Adrenal gland (tissue), 5 donors: ENCODE results near the gene KCP.

Experiments
- CTCF ChIP-seq, 6 experiments: fragments of 450-650 bp in 4 of 6; fragments of 200-600 bp in 2 of 6; sonication (generic) in 1 of 6; IDR thresholded peaks; 1 replicate in 5 of 6; 2 replicates in 1 of 6; pipeline versions ENCODE4 v1.5.1 to v1.8.0; 2016 to 2021; ENCODE audit warnings: antibody characterized with exemption in 6 of 6, mild to moderate bottlenecking in 2 of 6, moderate library complexity in 1 of 6
- POLR2A ChIP-seq, 2 donors: fragments of 450-650 bp; IDR thresholded peaks; one replicate each; pipeline ENCODE4 v1.6.1; 2017; ENCODE audit warnings: antibody characterized with exemption in 2 of 2, mild to moderate bottlenecking in 2 of 2, moderate library complexity in 1 of 2
- donor health status: DM: no; HTN: no; CAD: no.

- TF ChIP-seq CTCF (IDR thresholded peaks at IDR 0.05) (no peak), POLR2A (IDR thresholded peaks at IDR 0.05) (no peak)
These were observed 83.6 kb downstream of the KCP start for GRCh38 chr7:128826916-128827247.
